Hematopoietic multipotent progenitor cell treated with erythropoietin and hydrocortisone succinate and interleukin-3 and kit ligand, for 6 days (in vitro differentiated cells): Measurements from ENCODE around the gene SP9.
"Not testable (repeated sequence)": the region's sequence is repeated elsewhere in the genome, so short reads cannot be mapped to it uniquely, and the experiment has no call there.

Experiments
- DNase-seq: peaks from one replicate; pipeline ENCODE4 v3.0.0-alpha.2; 2015

The SP9 gene

DNA sequence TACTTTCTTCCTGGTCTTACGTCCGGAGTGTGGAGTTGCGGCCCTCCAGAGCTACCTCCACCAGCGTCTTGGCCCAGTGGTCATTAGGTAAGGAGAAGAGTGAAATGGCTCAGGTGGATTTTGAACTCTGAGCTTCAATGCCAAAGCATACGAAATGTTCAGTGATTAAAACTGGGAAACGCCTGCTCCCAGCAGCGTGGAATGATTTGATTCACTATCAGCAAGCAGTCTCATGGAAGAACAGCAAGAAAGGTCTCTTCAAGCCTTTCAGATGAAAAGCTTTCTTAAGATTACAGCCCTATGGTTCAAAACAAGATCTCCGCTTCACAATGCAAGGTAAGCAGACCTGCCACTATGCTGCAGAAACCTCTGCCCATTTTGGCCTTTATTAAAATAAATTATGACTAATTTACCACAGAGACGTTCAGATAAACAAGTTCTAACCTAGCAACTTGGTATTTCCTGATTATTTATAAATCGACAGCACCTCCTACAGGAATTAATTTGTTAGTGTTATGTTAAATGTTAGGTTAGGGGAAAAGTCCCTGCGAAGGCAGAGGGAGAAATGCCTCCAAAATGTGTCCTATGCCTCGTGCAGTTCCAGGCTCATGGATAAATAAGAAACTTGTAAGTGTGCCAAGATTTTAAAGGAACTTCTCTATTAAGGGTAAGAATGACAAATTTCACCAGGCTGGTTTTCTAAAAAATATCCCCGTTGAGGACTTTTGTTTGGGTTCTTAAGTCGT, 10.1 kb downstream of the SP9 start:
- peak; percentile 79 for DNase-seq

DNA sequence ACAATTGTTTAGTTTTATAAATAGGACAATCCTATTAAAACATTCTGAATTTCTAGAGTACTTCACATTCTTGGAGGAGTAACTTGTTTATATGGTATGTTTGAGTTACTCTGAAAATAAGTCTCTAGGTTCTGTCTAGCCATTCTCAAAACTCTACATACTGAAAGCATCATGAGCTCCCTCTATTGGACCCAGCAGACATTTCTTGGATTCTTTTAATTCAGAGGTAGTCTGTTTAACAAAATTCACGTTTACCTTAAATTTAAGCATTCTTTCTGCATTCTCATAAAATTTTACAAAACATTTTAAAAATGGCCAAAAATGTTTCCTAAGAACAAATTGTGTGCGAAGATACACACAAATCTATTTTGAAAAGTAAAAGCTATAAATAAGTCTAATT, 15.3 kb downstream of the SP9 start:
- DNase-seq: peak; percentile 56

DNA sequence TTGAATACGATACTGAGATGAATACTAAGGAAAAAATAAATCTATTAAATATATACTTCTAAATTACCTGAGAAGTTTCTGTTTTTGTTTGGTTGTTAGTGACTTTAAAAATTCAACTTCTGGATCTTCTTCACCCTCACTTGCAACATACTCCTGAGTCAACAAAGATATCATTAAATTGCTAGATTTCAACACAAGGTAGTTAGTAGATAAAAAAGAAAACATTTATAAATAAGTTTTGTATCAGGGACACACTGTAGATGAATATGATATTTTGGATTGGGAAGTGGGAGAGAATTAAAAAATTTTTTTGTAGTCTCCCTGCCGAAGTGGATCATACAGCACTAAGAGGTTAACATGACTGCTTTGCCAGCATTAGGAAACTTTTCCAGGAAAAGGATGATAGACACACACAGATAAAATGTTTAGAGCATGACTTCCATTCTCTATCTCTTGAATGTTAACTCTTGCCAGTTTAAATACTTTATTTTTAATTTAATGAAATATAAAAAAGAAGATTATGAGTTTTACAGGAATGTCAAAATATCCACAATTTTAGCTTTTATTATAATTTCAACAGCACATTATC, 15.9 kb downstream of the SP9 start:
- no peak for DNase-seq

DNA sequence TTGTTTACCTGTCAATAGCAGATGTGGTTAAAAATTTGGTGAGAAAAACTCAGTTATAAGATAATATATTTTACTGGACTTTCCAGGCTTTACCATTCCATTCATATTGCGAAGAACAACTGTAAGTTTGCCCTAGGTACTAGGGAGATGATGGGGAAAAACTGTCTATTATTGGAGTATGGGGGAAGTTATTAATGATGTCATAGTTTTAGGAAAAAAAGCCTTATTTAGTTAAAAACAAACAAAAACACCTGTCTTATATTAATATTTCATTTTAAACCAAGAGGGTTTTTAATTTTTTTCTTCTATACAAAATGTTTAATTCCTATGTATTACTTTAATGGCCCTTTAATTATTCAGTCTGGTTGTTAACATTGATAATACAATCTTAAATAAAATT, 18.2 kb downstream of the SP9 start:
- no peak for DNase-seq

DNA sequence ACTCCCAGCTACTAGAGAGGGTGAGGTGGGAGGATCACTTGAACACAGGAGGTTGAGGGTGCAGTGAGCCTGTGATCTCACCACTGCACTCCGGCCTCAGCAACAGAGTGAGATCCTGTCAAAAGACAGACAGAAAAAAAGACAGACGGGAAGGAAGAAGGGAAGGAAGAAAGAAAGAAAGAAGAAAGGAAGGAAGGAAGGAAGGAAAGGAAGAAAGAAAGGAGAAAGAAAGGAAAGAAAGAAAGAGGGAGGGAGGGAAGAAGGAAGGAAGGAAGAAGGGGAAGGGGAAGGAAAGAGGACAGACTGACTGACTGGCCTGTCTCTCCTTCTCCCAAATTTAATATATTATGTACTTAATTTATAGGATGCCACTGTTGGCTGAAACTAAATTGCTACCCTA, 21.6 kb downstream of the SP9 start:
- DNase-seq: no peak

DNA sequence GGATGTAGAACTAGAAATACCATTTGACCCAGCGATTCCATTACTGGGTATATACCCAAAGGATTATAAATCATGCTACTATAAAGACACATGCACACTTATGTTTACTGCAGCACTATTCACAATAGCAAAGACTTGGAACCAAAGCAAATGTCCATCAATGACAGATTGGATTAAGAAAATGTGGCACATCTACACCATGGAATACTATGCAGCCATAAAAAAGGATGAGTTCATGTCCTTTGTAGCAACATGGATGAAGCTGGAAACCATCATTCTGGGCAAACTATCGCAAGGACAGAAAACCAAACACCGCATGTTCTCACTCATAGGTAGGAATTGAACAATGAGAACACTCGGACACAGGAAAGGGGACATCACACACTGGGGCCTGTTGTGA, 24.9 kb downstream of the SP9 start:
- not testable (repeated sequence) for DNase-seq

DNA sequence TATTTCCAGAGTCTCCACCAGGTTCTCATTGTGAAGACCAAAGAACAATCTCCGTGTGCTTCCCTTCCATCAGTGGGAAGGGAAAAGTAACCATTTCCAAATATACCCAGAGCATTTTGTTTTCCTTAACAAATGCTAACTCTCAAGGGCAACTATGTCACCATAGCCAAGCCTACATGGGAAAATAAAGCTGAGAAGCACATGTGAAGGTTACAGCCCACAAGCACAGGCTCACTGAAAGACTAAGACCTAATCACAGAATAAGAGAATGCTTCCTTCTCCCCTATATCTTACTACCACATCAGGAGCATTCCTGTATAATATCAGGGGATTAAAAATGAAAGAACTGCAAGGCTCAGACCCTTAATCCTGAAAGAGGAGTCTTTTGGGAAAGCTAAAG, 28.2 kb downstream of the SP9 start:
- no peak for DNase-seq

DNA sequence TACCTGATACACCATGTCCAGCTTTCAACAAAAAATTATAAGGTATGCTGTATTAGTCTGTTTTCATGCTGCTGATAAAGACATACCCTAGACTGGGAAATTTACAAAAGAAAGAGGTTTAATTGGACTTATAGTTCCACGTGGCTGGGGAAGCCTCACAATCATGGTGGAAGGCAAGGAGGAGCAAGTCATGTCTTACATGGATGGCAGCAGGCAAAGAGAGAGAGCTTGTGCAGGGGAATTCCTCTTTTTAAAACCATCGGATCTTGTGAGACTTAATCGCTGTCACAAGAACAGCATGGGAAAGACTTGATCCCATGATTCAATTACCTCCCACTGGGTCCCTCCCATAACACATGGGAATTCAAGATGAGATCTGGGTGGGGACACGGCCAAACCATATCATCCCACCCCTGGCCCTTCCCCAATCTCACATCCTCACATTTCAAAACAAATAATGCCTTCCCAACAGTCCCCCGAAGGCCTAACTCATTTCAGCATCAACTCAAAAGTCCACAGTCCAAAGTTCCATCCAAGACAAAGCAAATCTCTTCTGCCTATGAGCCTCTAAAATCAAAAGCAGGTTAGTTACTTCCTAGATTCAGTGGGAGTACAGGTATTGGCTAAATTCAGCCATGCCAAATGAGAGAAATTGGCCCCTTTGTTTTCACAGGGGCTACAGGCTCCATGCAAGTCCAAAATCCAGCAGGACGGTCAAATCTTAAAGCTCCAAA, 28.9 kb downstream of the SP9 start:
- DNase-seq: not testable (repeated sequence)

DNA sequence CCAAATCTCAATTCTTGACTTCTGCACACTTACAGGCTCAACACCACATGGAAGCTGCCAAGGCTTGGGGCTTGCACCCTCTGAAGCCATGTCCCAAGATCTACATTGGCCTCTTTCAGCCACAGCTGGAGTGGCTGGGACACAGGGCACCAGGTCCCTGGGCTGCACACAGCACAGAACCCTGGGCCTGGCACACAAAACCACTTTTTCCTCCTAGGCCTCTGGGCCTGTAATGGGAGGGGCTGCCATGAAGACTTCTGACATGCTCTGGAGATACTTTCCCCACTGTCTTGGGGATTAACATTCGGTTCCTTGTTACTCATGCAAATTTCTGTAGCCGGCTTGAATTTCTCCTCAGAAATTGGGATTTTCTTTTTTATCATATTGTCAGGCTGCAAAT, 29.9 kb downstream of the SP9 start:
- DNase-seq: no peak

DNA sequence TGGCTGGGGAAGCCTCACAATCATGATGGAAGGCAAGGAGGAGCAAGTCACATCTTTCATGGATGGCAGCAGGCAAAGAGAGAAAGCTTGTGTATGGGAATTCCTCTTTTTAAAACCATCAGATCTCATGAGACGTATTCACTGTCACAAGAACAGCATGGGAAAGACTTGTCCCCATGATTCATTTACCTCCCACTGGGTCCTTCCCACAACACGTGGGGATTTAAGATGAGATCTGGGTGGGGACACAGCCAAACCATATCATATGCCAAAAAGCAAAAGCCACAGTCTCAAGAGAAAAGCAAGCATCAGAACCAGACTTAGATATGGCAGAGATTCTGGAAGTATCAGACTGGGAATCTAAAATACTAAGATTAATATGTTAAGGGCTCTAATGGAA, 30.8 kb downstream of the SP9 start:
- DNase-seq: no peak

DNA sequence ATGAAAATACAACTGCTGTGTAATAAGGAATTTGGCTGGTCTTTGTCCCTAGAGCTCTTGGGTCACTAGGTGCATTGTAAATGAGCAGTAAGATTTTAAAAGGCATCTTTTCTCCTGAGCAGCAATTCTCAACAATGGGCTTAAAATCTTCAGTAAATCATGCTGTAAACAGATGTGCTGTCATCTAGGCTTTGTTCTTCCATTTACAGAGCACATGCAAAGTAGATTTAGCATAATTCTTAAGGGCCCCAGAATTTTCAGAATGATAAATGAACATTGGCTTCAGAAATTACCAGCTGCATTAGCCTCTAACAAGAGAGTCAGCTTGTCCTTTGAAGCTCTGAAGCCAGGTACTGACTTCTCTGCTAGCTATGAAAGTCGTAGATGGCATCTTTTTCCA, 33.9 kb downstream of the SP9 start:
- DNase-seq: no peak

DNA sequence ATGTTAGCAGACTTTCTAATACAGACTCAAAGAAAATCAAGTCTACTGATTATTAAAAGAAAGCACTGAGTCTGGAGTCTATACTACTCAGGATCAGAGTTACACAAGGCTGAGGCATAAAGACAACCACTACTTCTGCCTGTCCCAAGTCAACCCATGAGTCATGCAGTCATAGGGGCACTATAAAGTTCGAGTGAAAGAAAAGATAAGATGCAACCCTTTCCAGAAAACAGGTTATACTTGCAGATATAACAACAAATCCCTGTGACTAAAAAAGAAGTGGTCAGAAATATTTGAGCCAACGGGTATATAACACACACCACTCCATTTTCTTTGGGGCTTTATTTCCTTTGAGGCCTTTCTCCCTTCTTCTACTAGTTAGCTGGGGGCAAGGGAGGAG, 42.2 kb downstream of the SP9 start:
- DNase-seq: peak; percentile 26

DNA sequence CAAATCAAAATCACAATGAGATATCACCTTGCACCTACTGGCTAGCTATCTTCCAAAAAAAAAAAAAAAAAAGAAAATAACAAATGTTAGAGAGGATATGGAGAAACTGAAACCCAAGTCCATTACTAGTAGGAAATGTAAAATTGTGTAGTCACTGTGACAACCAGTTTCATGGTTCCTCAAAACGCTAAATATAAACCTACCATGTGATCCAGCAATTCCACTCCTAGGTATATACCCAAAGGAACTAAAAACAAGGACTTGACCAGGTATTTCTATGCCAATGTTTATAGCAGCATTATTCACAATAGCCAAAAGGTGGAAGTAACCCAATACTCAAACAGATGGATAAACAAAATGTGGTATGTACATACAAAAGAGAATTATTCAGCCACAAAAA, 49.0 kb downstream of the SP9 start:
- DNase-seq: peak; percentile 9

DNA sequence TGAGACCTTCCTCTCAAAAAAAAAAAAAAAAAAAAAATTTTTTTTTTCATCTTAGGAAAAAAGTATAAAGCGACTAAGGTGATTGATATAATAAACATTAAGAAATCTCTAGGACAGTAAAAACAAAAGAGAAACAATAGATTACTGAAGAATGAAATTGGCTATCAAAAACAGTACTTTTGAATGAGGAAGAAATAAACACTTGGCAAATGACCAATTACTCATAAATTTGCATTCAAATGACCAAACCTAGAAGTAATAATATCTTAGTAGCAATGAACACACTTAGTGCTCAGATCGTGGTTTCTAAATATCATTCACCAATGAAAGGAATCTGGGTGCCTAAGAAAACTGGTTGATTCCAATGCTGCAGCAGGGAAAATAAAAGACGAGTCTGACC, 50.4 kb downstream of the SP9 start:
- no peak for DNase-seq
